Upper lobe of left lung (tissue), 6 donors: ENCODE results near the gene ZNRF4. TPM values are rescaled to one million over a fixed set of nuclear protein-coding genes. Genes with fewer than 3 reads are reported as not detected.

Source experiments
- ATAC-seq, 2 donors: fragments of 200-7000 bp; cut with Tn5 transposase; one replicate each; pipeline ENCODE4 v1.9.1; 2022; ENCODE audit warnings: mild to moderate bottlenecking in 2 of 2, moderate library complexity in 2 of 2; ENCODE audit not compliant: low FRiP score in 2 of 2
- DNase-seq, 2 donors: peaks; one replicate each; pipeline ENCODE4 v3.0.0-alpha.2; 2019 to 2020
- H3K27ac ChIP-seq, 4 donors: fragments of 200-600 bp; sonication (generic); one replicate each; pipeline ENCODE4 v1.5.1; 2016 to 2019
- H3K27me3 ChIP-seq, 4 donors: fragments of 200-600 bp; sonication (generic); one replicate each; pipeline ENCODE4 v1.5.1; 2017 to 2019
- H3K36me3 ChIP-seq, 4 donors: fragments of 200-600 bp; sonication (generic); one replicate each; pipeline ENCODE4 v1.5.1; 2016 to 2019
- H3K4me1 ChIP-seq, 4 donors: fragments of 200-600 bp; sonication (generic); one replicate each; pipeline ENCODE4 v1.5.1; 2018 to 2019
- H3K4me3 ChIP-seq, 4 donors: fragments of 200-600 bp; sonication (generic); one replicate each; pipeline ENCODE4 v1.5.1; 2017 to 2019; ENCODE audit warnings: mild to moderate bottlenecking in 2 of 4, moderate library complexity in 1 of 4
- H3K9me3 ChIP-seq, 4 donors: fragments of 200-600 bp; sonication (generic); one replicate each; pipeline ENCODE4 v1.5.1; 2018 to 2019
- CTCF ChIP-seq, 6 experiments: fragments of 450-650 bp in 4 of 6; fragments of 200-600 bp in 2 of 6; sonication (generic) in 2 of 6; IDR thresholded peaks; one replicate each; pipeline ENCODE4 v1.5.1; 2016 to 2019; ENCODE audit warnings: antibody characterized with exemption in 6 of 6
- EP300 ChIP-seq, 4 donors: sonication (generic); formaldehyde crosslinking; IDR thresholded peaks; one replicate each; pipeline ENCODE4 v1.5.1; 2017; ENCODE audit warnings: antibody characterized with exemption in 4 of 4, control low read depth in 2 of 4
- POLR2A ChIP-seq, 4 donors: fragments of 450-650 bp; IDR thresholded peaks; one replicate each; pipeline ENCODE4 v1.5.1; 2016 to 2017; ENCODE audit warnings: antibody characterized with exemption in 4 of 4, mild to moderate bottlenecking in 2 of 4
- POLR2AphosphoS5 ChIP-seq, 2 donors: sonication (generic); formaldehyde crosslinking; IDR thresholded peaks; one replicate each; pipeline ENCODE4 v1.5.1; 2017; ENCODE audit warnings: antibody characterized with exemption in 2 of 2
- WGBS, 2 donors: methylation state at CpG; one replicate each; pipeline ENCODE4 v1.1.5; 2017 to 2018; 5-methylcytosine and 5-hydroxymethylcytosine counted together
- total RNA-seq, 6 donors: library from RNA; depleted of rRNA in 4 of 6; stranded (reverse); fragments of >200 nt in 4 of 6; gene quantifications; one replicate each; pipeline versions ENCODE4 v1.1.0 to v1.2.1, GENCODE V29; 2016 to 2021
- donor health status: DM: no; HTN: no; CAD: no; lungs with moderate emphysema.
- donor health status: DM: no; HTN: yes; CAD: no; lungs with severe emphysema.

The ZNRF4 gene
- total RNA-seq, 6 donors from 2014 or later = not detected

GRCh38 chr19:5439452-5439851, 15.8 kb upstream of the ZNRF4 start:
- no peak for DNase-seq
- no peaks in the 10 kb centered on the region for H3K36me3 ChIP-seq
- ATAC-seq = no peak
- H3K4me3 ChIP-seq = no peak overlapping the region
- no peaks in the 10 kb centered on the region for H3K9me3 ChIP-seq
- H3K27me3 ChIP-seq = peaks cover 0 to 12% (median 2%) of the 10 kb centered on the region in 4 donors
- H3K27ac ChIP-seq = no peak overlapping the region
- no peak for TF ChIP-seq CTCF (IDR thresholded peaks at IDR 0.05)
- no peak for TF ChIP-seq POLR2A (IDR thresholded peaks at IDR 0.05)
- TF ChIP-seq POLR2AphosphoS5 (IDR thresholded peaks at IDR 0.05) = no peak
- TF ChIP-seq EP300 (IDR thresholded peaks at IDR 0.05) = no peak
- H3K4me1 ChIP-seq = peaks cover 0 to 5% (median 0%) of the 10 kb centered on the region in 4 donors

- DNase-seq = no peak
- H3K4me3 ChIP-seq = no peak overlapping the region
- TF ChIP-seq POLR2A (IDR thresholded peaks at IDR 0.05) = no peak
- TF ChIP-seq POLR2AphosphoS5 (IDR thresholded peaks at IDR 0.05) = no peak
- no peak for TF ChIP-seq CTCF (IDR thresholded peaks at IDR 0.05)
- H3K36me3 ChIP-seq = no peaks in the 10 kb centered on the region
- H3K27me3 ChIP-seq = peaks cover 0 to 12% (median 2%) of the 10 kb centered on the region in 4 donors
- H3K27ac ChIP-seq = no peak overlapping the region
- H3K9me3 ChIP-seq = no peaks in the 10 kb centered on the region
- ATAC-seq = no peak
- 84 to 92% methylated on average over 1 of the region's 1 CpG for WGBS, 2 donors
- H3K4me1 ChIP-seq = peaks cover 0 to 5% (median 0%) of the 10 kb centered on the region in 4 donors
These were observed 14.9 kb upstream of the ZNRF4 start for GRCh38 chr19:5440299-5440698.

GRCh38 chr19:5443723-5444122, 11.5 kb upstream of the ZNRF4 start:
- TF ChIP-seq POLR2AphosphoS5 (IDR thresholded peaks at IDR 0.05) (no peak), POLR2A (IDR thresholded peaks at IDR 0.05) (no peak), EP300 (IDR thresholded peaks at IDR 0.05) (no peak), CTCF (IDR thresholded peaks at IDR 0.05) (no peak)
- no peak overlapping the region for H3K27ac ChIP-seq
- 76 to 85% methylated on average over 4 to 5 of the region's 5 CpGs for WGBS, 2 donors
- no peak overlapping the region for H3K4me3 ChIP-seq
- ATAC-seq (no peak), DNase-seq (no peak)
- no peaks in the 10 kb centered on the region for H3K27me3 ChIP-seq
- H3K9me3 ChIP-seq = no peaks in the 10 kb centered on the region
- H3K36me3 ChIP-seq = no peaks in the 10 kb centered on the region
- no peaks in the 10 kb centered on the region for H3K4me1 ChIP-seq

- no peak overlapping the region for H3K4me3 ChIP-seq
- H3K27me3 ChIP-seq = no peaks in the 10 kb centered on the region
- H3K9me3 ChIP-seq = no peaks in the 10 kb centered on the region
- no peaks in the 10 kb centered on the region for H3K36me3 ChIP-seq
- 71 to 84% methylated on average over 5 of the region's 5 CpGs for WGBS, 2 donors
- ATAC-seq (no peak), DNase-seq (no peak)
- no peak overlapping the region for H3K27ac ChIP-seq
- no peak for TF ChIP-seq POLR2A (IDR thresholded peaks at IDR 0.05)
- no peak for TF ChIP-seq CTCF (IDR thresholded peaks at IDR 0.05)
- TF ChIP-seq POLR2AphosphoS5 (IDR thresholded peaks at IDR 0.05) = no peak
- TF ChIP-seq EP300 (IDR thresholded peaks at IDR 0.05) = no peak
- H3K4me1 ChIP-seq = no peaks in the 10 kb centered on the region
These were observed 10.8 kb upstream of the ZNRF4 start for GRCh38 chr19:5444431-5444830.

- Histone ChIP-seq H3K36me3 (no peaks in the 10 kb centered on the region), H3K9me3 (no peaks in the 10 kb centered on the region), H3K4me3 (no peak overlapping the region), H3K27ac (no peak overlapping the region), H3K4me1 (no peaks in the 10 kb centered on the region), H3K27me3 (no peaks in the 10 kb centered on the region)
- TF ChIP-seq POLR2AphosphoS5 (IDR thresholded peaks at IDR 0.05) = no peak
- TF ChIP-seq EP300 (IDR thresholded peaks at IDR 0.05) = no peak
- no peak for TF ChIP-seq POLR2A (IDR thresholded peaks at IDR 0.05)
- no peak for TF ChIP-seq CTCF (IDR thresholded peaks at IDR 0.05)
- DNase-seq (no peak), ATAC-seq (no peak)
- 0 to 32% methylated on average over 1 of the region's 2 CpGs for WGBS, 2 donors
These were observed 10.1 kb upstream of the ZNRF4 start for GRCh38 chr19:5445071-5445470.
